Thyroid gland (tissue), 4 donors: ENCODE data around the gene C11orf54. TPM values are rescaled to one million over a fixed set of nuclear protein-coding genes. Genes with fewer than 3 reads are reported as not detected.
A peak's percentile ranks its signal among the peaks of the same experiment; 100 is the strongest.

Experiments used
- DNase-seq, 2 donors: peaks; one replicate each; pipeline ENCODE4 v3.0.0-alpha.2; 2019
- H3K27ac ChIP-seq, 3 donors: fragments of 200-600 bp; sonication (generic); 1 replicate in 2 of 3; 2 replicates in 1 of 3; pipeline ENCODE4 v1.5.1; 2016 to 2019; ENCODE audit warnings: mild to moderate bottlenecking in 1 of 3, moderate library complexity in 1 of 3
- H3K27me3 ChIP-seq: fragments of 200-600 bp; sonication (generic); one replicate; pipeline ENCODE4 v1.5.1; 2019
- H3K36me3 ChIP-seq, 2 donors: fragments of 200-600 bp; sonication (generic); one replicate each; pipeline ENCODE4 v1.5.1; 2016 to 2019
- H3K4me1 ChIP-seq, 2 donors: fragments of 200-600 bp; sonication (generic); one replicate each; pipeline ENCODE4 v1.5.1; 2017 to 2019
- H3K4me3 ChIP-seq, 3 donors: fragments of 200-600 bp; sonication (generic); replicated peaks in 1 of 3; 1 replicate in 2 of 3; 2 replicates in 1 of 3; pipeline ENCODE4 v1.5.1; 2016; ENCODE audit warnings: mild to moderate bottlenecking in 1 of 3
- H3K9me3 ChIP-seq: fragments of 200-600 bp; sonication (generic); one replicate; pipeline ENCODE4 v1.5.1; 2017
- CTCF ChIP-seq, 6 experiments: fragments of 200-600 bp in 3 of 6; fragments of 450-650 bp in 3 of 6; sonication (generic) in 3 of 6; IDR thresholded peaks; one replicate each; pipeline ENCODE4 v1.5.1; 2016 to 2019; ENCODE audit warnings: antibody characterized with exemption in 6 of 6, mild to moderate bottlenecking in 2 of 6, inconsistent platforms in 1 of 6, moderate library complexity in 1 of 6
- POLR2A ChIP-seq, 2 donors: fragments of 450-650 bp; IDR thresholded peaks; one replicate each; pipeline ENCODE4 v1.6.1; 2017; ENCODE audit warnings: antibody characterized with exemption in 2 of 2, mild to moderate bottlenecking in 2 of 2, moderate library complexity in 1 of 2
- WGBS, 2 donors: methylation state at CpG; one replicate each; pipeline ENCODE4 v1.1.5; 2017; 5-methylcytosine and 5-hydroxymethylcytosine counted together
- intact Hi-C: fragments of 100-400 bp; cut with DNase I; formaldehyde crosslinking; loops from one replicate; pipeline ENCODE4 v1.15.1; 2023
- total RNA-seq, 4 donors: library from RNA; depleted of rRNA; stranded (reverse); fragments of >200 nt; gene quantifications; one replicate each; pipeline ENCODE4 v1.2.3, GENCODE V29; 2016

The C11orf54 gene
- total RNA-seq, 4 donors from 2014 or later, result 46.6 to 71.4 (median 54.9) TPM

- 55 to 64% methylated on average over 7 of the region's 7 CpGs for WGBS, 2 donors
- DNase-seq, result no peak
- TF ChIP-seq POLR2A (IDR thresholded peaks at IDR 0.05), result no peak
- no peak for TF ChIP-seq CTCF (IDR thresholded peaks at IDR 0.05)
- Histone ChIP-seq H3K36me3 (peaks cover 0 to 3% of the 10 kb centered on the region in 2 donors), H3K4me3 (peak overlapping the region in 2 of 3 donors; percentile 86 to 97), H3K27me3 (no peaks in the 10 kb centered on the region), H3K4me1 (peaks cover 25 to 27% of the 10 kb centered on the region in 2 donors), H3K9me3 (no peaks in the 10 kb centered on the region), H3K27ac (peak overlapping the region in 1 of 3 donors; percentile 96)
- intact Hi-C loops, result no loop called here
Measured at GRCh38 chr11:93783362-93783761, 41.9 kb downstream of the C11orf54 start.

DNA sequence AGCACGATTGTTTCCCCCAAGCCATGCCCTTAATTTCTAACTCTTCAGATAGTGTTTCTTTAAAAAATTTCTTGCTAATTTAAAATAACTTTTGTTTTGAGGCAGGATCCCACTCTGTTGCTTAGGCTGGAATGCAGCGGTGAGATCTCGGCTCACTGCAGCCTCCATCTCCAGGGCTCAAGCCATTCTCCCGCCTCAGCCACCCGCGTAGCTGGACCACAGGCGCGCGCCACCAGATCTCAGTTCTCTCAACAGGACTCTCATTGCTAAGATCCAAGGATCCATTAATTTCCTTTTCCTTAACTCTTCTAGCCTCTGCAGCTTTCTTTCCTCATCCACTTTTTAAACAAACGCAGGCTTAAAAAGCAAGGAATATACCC is 42.3 kb downstream of the C11orf54 start:
- WGBS, 2 donors, result 2% methylated on average over 10 of the region's 10 CpGs
- Histone ChIP-seq H3K9me3 (no peaks in the 10 kb centered on the region), H3K27me3 (no peaks in the 10 kb centered on the region), H3K27ac (peak overlapping the region in 2 of 3 donors; percentile 96), H3K4me1 (peaks cover 25 to 27% of the 10 kb centered on the region in 2 donors), H3K36me3 (peaks cover 1 to 4% of the 10 kb centered on the region in 2 donors), H3K4me3 (peak overlapping the region; percentile 61 to 97 (median 86))
- TF ChIP-seq CTCF (IDR thresholded peaks at IDR 0.05) (no peak), POLR2A (IDR thresholded peaks at IDR 0.05) (no peak)
- intact Hi-C loops, result no loop called here
- DNase-seq, result no peak

DNA sequence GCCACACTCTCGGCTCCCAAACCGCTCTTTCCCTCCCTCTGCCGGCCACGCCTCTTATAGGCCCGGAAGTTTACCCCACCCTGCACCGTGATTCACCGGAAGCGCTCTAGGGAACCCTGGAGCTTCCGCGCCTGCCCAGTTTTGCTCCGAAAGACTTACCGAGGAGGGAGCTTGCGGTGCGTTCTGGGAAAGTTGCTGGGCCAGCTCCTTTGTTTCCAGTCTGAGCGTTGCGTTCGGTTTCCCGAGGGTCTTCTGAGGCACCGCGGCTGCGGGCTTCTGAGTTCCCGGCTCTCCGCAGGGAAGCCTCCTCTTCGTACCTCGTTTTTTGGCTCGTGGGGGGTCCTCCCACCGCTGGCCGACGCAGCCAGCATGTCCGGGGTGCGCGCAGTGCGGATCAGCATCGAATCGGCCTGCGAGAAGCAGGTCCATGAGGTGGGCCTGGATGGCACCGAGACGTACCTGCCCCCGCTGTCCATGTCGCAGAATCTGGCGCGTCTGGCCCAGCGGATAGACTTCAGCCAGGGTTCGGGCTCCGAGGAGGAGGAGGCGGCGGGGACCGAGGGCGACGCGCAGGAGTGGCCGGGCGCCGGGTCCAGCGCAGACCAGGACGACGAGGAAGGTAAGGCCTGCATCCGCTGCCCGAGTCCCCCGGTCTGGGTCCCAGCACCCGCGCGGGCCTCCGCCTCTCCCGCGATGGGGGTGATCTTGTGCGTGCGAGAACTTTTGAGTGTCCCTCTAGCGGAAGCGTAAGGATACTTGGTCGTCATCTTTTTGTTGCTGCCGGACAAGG is 42.9 kb downstream of the C11orf54 start, which contains the start of gene MED17:
MED17 (plus strand) TSS at position 138 of the 790 bp plus-strand sequence; CDS start at position 370, 232 bp downstream.
- DNase-seq, result peak; percentile 92 to 94
- Histone ChIP-seq H3K9me3 (no peaks in the 10 kb centered on the region), H3K4me1 (peaks cover 25 to 27% of the 10 kb centered on the region in 2 donors), H3K4me3 (peak within 1 kb of the TSS; percentile 86 to 97 (median 87)), H3K36me3 (peaks cover 4 to 7% of the 10 kb centered on the region in 2 donors), H3K27me3 (no peaks in the 10 kb centered on the region), H3K27ac (peak within 1 kb of the TSS; percentile 88 to 96 (median 96))
- WGBS, 2 donors, result 0 to 1% methylated on average over 12 to 33 of the region's 72 CpGs
- intact Hi-C loops, result no loop called here
- TF ChIP-seq CTCF (IDR thresholded peaks at IDR 0.05), result peak in 4 of 6 experiments; percentile 22 to 38 (median 32)
- peak; percentile 7 to 92 for TF ChIP-seq POLR2A (IDR thresholded peaks at IDR 0.05)

GRCh38 chr11:93784935-93785360 is 43.5 kb downstream of the C11orf54 start:
- no peak for TF ChIP-seq POLR2A (IDR thresholded peaks at IDR 0.05)
- TF ChIP-seq CTCF (IDR thresholded peaks at IDR 0.05), result peak in 1 of 6 experiments; percentile 4
- Histone ChIP-seq H3K4me3 (peak overlapping the region; percentile 86 to 97 (median 87)), H3K36me3 (peaks cover 4 to 7% of the 10 kb centered on the region in 2 donors), H3K9me3 (no peaks in the 10 kb centered on the region), H3K27ac (peak overlapping the region; percentile 88 to 96 (median 96)), H3K4me1 (peaks cover 25 to 27% of the 10 kb centered on the region in 2 donors), H3K27me3 (no peaks in the 10 kb centered on the region)
- WGBS, 2 donors, result 0 to 1% methylated on average over 13 of the region's 13 CpGs
- intact Hi-C loops, result loop anchor here (5.0 kb wide), 1 partner anchor 43 kb away; the partner anchor contains the start of genes C11orf54 and TAF1D
- peak; percentile 9 to 23 for DNase-seq

DNA sequence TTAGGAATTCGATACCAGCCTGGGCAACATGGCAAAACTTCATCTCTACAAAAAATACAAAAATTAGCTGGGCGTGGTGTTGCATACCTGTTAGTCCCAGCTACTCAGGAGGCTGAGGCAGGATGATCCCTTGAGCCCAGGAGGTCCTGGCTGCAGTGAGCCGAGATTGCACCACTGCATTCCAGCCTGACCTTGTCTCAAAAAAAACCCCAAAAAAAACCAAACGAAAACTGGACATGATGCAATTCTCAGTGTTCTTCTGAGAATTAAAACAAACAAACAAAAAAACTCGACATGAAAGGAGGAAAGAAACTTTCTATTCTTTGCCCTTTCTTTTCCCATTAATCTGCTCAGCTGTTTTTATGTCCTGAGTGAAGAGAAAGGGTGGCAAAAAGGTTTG is 50.0 kb downstream of the C11orf54 start:
- peaks cover 11 to 12% of the 10 kb centered on the region in 2 donors for H3K4me1 ChIP-seq
- WGBS, 2 donors, result 86 to 94% methylated on average over 5 of the region's 5 CpGs
- no peak for DNase-seq
- H3K4me3 ChIP-seq, result no peak overlapping the region
- TF ChIP-seq CTCF (IDR thresholded peaks at IDR 0.05) (no peak), POLR2A (IDR thresholded peaks at IDR 0.05) (no peak)
- no peaks in the 10 kb centered on the region for H3K9me3 ChIP-seq
- no peak overlapping the region for H3K27ac ChIP-seq
- H3K36me3 ChIP-seq, result peaks cover 57 to 64% of the 10 kb centered on the region in 2 donors
- intact Hi-C loops, result no loop called here
- H3K27me3 ChIP-seq, result no peaks in the 10 kb centered on the region
